MCF 10A (cell line): ENCODE results near the gene MSI2. TPM values are rescaled to one million over a fixed set of nuclear protein-coding genes. Genes with fewer than 3 reads are reported as not detected.

Source experiments
- BruUV-seq: library from RNA; stranded (reverse); fragments of 400-500 nt; replicated peaks from 2 replicates; lab custom pipeline; 2021; lab: Mats Ljungman, UMichigan
- CTCF ChIA-PET: fragments of 300-600 bp; sonication (Branson Sonifier 250); formaldehyde crosslinking; extraction: SDS; loops from one replicate; lab custom pipeline; 2021; ENCODE audit warnings: antibody characterized with exemption, inconsistent platforms; lab: Yijun Ruan, JAX
- POLR2A ChIA-PET: fragments of 300-600, 350-650 bp; sonication (Branson Sonifier 250); formaldehyde crosslinking; extraction: SDS; loops from one replicate; lab custom pipeline; 2020; ENCODE audit warnings: antibody characterized with exemption, inconsistent platforms; lab: Yijun Ruan, JAX
- DNase-seq: peaks from one replicate; pipeline ENCODE4 v3.0.0-alpha.2; 2018; ENCODE audit not compliant: unreplicated experiment
- H3K27ac Mint-ChIP-seq: one replicate; pipeline ENCODE4 v1.8.0; 2022; ENCODE audit warnings: mild to moderate bottlenecking, low read depth, mixed read lengths; ENCODE audit not compliant: unreplicated experiment
- H3K27me3 Mint-ChIP-seq: one replicate; pipeline ENCODE4 v1.8.0; 2022; ENCODE audit warnings: mixed read lengths; ENCODE audit not compliant: insufficient read depth, unreplicated experiment
- H3K36me3 Mint-ChIP-seq: one replicate; pipeline ENCODE4 v1.8.0; 2022; ENCODE audit warnings: mild to moderate bottlenecking, moderate library complexity, mixed read lengths; ENCODE audit not compliant: insufficient read depth, unreplicated experiment
- H3K4me1 Mint-ChIP-seq: one replicate; pipeline ENCODE4 v1.8.0; 2022; ENCODE audit warnings: mixed read lengths; ENCODE audit not compliant: insufficient read depth, unreplicated experiment
- H3K4me3 Mint-ChIP-seq: one replicate; pipeline ENCODE4 v1.8.0; 2022; ENCODE audit warnings: mild to moderate bottlenecking, moderate library complexity, mixed read lengths; ENCODE audit not compliant: unreplicated experiment
- H3K9me3 Mint-ChIP-seq: one replicate; pipeline ENCODE4 v1.8.0; 2022; ENCODE audit warnings: mixed read lengths; ENCODE audit not compliant: unreplicated experiment
- intact Hi-C: fragments of 100-400 bp; cut with micrococcal nuclease; formaldehyde crosslinking; loops from 2 replicates; pipeline ENCODE4 v1.14.1; 2022
- total RNA-seq: library from RNA; stranded (reverse); gene quantifications from 2 replicates; pipeline ENCODE4 v1.2.3, GENCODE V29; 2022
- TF ChIP-seq, protein P1 (sequence below): fragments of 200-600 bp; IDR thresholded peaks from one replicate; pipeline ENCODE4 v1.8.0; 2022; ENCODE audit warnings: antibody characterized with exemption, mild to moderate bottlenecking; ENCODE audit not compliant: unreplicated experiment

The MSI2 gene
- total RNA-seq, 1 experiment from 2014 or later = 60.6 TPM

DNA sequence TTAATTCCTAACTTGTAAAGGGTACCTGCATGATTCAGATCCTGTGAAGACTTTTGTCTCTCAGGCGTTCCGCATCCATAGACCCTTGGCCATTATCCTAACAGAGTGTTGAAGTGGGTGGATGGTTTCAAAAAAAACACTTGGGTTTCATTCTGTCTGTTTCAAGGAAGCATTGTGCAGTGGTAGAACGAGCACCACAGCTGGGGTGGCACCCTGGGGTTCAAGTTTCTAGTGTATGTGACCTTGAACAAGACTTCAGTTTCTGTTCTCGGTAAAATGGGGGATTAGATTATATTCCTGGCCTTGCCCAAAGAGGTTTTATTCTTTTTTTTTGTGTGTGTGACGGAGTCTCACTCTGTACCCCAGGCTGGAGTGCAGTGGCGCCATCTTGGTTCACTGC is 74.3 kb downstream of the MSI2 start:
- POLR2A ChIA-PET = no interaction called here
- H3K4me1 Mint-ChIP-seq = peaks cover 4% of the 10 kb centered on the region
- H3K4me3 Mint-ChIP-seq = no peak overlapping the region
- H3K27me3 Mint-ChIP-seq = no peaks in the 10 kb centered on the region
- no peak for DNase-seq
- no peaks in the 10 kb centered on the region for H3K9me3 Mint-ChIP-seq
- CTCF ChIA-PET = interaction anchor here (0.6 kb wide), 1 partner anchor 99 kb away, joined by 3 read pairs; no protein-coding TSS in a partner anchor
- intact Hi-C loops = no loop called here
- H3K36me3 Mint-ChIP-seq = peaks cover 13% of the 10 kb centered on the region
- TF ChIP-seq, protein P1, sequence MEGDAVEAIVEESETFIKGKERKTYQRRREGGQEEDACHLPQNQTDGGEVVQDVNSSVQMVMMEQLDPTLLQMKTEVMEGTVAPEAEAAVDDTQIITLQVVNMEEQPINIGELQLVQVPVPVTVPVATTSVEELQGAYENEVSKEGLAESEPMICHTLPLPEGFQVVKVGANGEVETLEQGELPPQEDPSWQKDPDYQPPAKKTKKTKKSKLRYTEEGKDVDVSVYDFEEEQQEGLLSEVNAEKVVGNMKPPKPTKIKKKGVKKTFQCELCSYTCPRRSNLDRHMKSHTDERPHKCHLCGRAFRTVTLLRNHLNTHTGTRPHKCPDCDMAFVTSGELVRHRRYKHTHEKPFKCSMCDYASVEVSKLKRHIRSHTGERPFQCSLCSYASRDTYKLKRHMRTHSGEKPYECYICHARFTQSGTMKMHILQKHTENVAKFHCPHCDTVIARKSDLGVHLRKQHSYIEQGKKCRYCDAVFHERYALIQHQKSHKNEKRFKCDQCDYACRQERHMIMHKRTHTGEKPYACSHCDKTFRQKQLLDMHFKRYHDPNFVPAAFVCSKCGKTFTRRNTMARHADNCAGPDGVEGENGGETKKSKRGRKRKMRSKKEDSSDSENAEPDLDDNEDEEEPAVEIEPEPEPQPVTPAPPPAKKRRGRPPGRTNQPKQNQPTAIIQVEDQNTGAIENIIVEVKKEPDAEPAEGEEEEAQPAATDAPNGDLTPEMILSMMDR = no peak
- H3K27ac Mint-ChIP-seq = no peak overlapping the region
- BruUV-seq = no TSS peak

DNA sequence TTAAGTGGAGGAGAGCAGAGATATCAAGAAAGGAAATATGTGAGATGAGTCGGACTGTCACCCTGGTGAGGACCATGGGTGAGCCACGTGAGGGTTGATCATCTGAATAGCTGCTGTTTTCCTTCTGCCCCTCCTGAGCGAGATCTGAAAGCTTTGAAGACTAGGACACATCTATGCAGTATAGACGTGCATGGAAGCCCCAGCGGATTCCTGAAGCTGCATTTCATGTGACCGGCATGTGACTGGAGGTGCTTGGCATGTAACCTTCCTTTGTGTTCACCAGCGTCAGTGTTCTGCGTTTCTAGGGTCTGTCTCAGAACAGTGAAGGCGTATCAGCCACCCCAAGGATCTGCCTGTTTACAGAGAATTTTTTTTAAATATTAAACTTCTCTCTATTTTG is 75.1 kb downstream of the MSI2 start:
- Mint-ChIP-seq H3K4me1 (peaks cover 8% of the 10 kb centered on the region), H3K27ac (no peak overlapping the region), H3K9me3 (no peaks in the 10 kb centered on the region), H3K27me3 (no peaks in the 10 kb centered on the region), H3K36me3 (peaks cover 5% of the 10 kb centered on the region), H3K4me3 (no peak overlapping the region)
- no peak for DNase-seq
- TF ChIP-seq, protein P1 = no peak
- intact Hi-C loops = no loop called here
- ChIA-PET POLR2A (no interaction called here), CTCF (interaction anchor here (0.5 to 0.6 kb wide), 3 partner anchors 8 to 361 kb away, joined by 3 to 4 read pairs (median 3); no protein-coding TSS in a partner anchor)
- no TSS peak for BruUV-seq

DNA sequence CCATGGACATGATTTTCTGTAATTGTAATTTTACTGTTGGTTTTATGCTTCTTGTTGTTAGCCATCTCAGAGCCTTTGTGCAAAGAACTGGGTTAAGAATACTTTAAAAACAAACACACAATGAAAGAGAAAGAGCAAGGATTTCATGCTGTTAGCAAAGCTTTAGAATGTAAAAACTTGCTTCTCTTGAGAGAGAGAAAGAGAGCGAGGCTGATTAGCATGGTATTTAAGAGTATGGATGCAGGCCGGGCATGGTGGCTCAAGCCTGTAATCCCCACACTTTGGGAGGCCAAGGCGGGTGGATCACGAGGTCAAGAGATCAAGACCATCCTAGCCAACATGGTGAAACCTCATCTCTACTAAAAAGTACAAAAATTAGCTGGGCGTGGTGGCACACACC is 76.2 kb downstream of the MSI2 start:
- ChIA-PET CTCF (no interaction called here), POLR2A (interaction anchor here (1.6 kb wide), 1 partner anchor 25 kb away, joined by 5 read pairs; no protein-coding TSS in a partner anchor)
- BruUV-seq = no TSS peak
- Mint-ChIP-seq H3K9me3 (no peaks in the 10 kb centered on the region), H3K36me3 (peaks cover 4% of the 10 kb centered on the region), H3K4me3 (no peak overlapping the region), H3K27me3 (no peaks in the 10 kb centered on the region), H3K4me1 (peaks cover 8% of the 10 kb centered on the region), H3K27ac (no peak overlapping the region)
- DNase-seq = no peak
- TF ChIP-seq, protein P1 = no peak
- intact Hi-C loops = no loop called here

DNA sequence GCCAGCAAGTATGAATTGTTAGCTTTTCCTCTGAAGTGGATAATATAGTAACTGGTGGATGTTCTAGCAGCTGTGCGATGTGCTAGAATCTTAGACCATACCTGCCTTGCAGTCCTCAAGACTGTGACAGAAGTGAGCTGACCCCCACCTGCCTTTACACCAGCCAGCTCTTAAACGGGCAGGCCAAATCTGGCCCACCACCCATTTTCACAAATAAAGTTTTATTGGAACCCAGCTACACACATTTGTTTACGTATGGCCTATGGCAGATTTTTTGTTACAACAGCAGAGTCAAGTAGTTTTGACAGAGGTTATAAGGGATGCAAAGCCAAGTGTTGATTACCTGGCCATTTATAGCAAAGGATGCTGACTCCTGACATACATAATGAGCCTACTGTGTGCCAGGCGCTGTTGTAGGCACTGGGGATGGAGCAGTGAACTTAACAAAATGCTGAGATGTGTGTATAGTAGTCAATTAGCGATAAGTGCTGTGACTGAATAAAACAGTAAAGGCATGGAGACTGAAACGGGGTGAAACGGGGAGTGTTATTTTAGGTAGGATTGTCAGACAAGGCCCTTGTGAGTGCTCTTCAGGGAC is 79.0 kb downstream of the MSI2 start:
- TF ChIP-seq, protein P1 = no peak
- H3K9me3 Mint-ChIP-seq = no peaks in the 10 kb centered on the region
- H3K4me3 Mint-ChIP-seq = no peak overlapping the region
- H3K27ac Mint-ChIP-seq = peak overlapping the region; percentile 36
- no TSS peak for BruUV-seq
- intact Hi-C loops = no loop called here
- no peaks in the 10 kb centered on the region for H3K27me3 Mint-ChIP-seq
- CTCF ChIA-PET = interaction anchor here (0.9 to 1.5 kb wide), 2 partner anchors 74 to 335 kb away, joined by 3 to 7 read pairs; no protein-coding TSS in a partner anchor
- H3K4me1 Mint-ChIP-seq = peaks cover 8% of the 10 kb centered on the region
- POLR2A ChIA-PET = interaction anchor here (0.7 kb wide), 1 partner anchor 32 kb away, joined by 3 read pairs; no protein-coding TSS in a partner anchor
- peaks cover 16% of the 10 kb centered on the region for H3K36me3 Mint-ChIP-seq
- no peak for DNase-seq
